ENCODE measurements around the gene NWD2.

The NWD2 gene

GRCh38 chr4:37441231-37442061, 196.9 kb downstream of the NWD2 start:
- DNase-seq, result no peak

DNA sequence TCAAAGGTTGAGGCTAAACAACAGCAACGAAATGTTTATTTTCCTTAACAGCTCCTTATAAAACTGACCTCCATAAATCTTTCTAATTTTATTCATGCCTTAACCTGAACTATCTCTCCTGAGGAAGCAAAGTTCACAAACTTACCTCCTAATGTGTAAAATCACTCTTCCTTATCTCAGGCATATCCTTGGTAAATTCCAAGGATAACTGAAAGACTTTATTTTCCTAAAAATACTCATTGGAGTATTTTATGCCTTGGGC, 197.4 kb downstream of the NWD2 start:
- no peak for DNase-seq

- no peak for DNase-seq
These were observed 198.6 kb downstream of the NWD2 start for GRCh38 chr4:37443137-37443536.

- no peak for DNase-seq
These were observed 200.5 kb downstream of the NWD2 start for GRCh38 chr4:37445023-37445422.

- DNase-seq, result no peak
These were observed 201.5 kb downstream of the NWD2 start for GRCh38 chr4:37446016-37446415.

DNA sequence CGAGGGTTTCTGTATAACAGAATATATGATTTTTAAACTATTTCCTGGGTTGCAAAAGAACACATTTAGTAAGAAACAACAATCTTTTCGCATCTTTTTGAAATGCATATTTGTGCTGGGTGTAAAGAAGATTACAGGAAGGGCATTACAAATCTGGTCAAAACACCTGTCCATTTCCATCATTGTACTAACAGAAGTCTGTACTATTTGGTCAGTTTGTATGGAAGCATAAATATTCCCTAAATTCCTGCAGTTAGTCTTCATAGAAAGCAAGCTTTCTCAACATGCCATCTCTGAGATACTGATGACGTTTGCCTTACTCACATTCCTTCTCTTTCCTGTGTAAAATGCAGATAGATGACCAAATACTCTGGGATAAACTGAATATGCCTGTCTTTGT, 203.3 kb downstream of the NWD2 start:
- no peak for DNase-seq

- no peak for DNase-seq
These were observed 205.8 kb downstream of the NWD2 start for GRCh38 chr4:37450309-37450708.

GRCh38 chr4:37450911-37451310, 206.4 kb downstream of the NWD2 start:
- DNase-seq, result no peak

DNA sequence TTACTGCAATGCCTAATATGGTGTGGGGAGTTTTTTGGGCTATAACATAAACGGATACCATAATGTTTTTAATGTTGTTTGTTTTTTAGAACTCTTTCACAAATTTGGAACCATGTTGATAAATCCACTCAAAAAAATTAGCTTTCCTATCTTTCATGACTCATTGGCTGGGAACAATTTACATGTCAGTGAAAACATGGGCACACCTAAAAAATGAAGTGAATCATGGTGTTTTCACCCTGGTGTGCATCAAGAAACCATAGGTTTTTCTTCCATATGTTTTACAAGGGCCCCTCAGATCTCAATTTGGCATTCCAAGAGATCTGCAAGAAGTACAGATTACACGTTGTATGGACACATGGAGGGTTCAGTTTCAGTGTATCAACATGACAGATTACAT, 207.1 kb downstream of the NWD2 start:
- no peak for DNase-seq

GRCh38 chr4:37452952-37453280, 208.4 kb downstream of the NWD2 start:
- peak; percentile 59 for DNase-seq

DNA sequence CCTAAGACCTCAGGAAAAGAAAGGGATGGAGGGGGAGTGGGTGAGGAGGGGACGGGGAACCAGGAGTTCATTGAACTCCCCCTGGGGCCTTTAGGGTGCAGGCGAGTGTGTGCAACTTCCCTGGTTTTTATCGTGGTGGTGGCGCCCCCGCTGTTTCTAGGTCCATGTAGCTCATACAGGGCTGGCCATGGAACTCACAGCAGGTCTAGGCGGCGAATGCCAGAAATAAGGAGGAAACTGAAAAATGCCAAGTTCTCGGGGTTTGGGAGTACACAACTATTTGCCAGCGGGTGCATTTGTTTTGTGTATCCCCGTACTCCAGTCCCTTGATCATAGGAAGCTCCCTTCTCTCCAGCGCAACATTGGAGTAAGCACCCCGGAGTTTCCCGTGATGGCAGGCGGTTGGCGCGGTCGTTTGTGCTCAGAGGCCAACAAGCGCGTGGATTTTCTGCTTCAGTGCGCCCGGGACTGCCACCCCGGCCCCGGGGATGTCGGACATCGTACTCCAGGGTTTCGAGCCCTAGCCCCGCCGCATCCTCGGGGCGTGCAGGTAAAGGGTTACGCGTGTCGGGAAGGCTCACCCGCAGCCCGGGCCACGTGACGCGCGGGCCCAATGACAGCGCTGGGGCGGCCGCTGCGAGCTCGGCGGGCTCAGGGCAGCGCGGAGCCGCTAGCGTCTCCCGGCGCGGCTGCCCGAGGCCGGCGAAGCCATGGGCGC, 208.9 kb downstream of the NWD2 start:
- peak; percentile 49 for DNase-seq

DNA sequence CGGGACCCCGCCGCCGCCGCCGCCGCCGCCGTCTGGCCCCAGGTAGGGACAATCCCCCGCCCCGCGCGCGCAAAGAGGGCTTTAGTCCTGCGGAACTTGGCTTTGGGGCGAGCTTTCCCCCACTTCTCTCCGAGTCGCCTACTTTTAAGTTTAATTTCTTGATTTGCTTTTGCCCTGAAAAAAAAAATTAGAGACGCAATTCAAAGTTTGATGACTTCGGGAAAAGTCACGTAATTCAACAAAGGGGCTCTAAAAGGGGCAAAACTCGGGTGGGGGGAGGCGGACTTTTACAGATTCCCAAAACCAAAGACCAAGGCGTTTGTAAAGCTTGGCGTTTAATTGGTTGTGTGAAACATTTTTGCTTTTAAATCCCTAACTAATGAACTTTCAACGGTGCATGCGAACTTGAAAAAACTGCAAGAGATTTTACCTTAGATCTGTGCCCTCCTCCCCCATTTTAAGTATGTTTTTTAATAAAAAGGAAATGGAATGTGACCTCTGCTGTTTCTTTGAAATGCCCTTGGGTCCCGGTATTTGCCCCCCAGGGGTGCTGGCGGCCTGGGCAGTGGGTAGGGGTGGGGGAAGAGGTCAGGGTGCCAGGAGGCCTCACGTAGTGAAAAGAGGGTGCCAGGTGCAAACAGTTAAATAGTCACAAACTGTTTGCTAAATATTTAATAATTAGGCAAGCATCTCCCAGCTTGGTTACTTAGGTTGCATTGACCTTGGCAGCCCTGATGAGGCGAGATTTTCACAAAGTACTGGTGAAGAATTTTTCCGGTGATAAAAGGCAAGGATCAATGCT, 209.7 kb downstream of the NWD2 start:
- no peak for DNase-seq

DNA sequence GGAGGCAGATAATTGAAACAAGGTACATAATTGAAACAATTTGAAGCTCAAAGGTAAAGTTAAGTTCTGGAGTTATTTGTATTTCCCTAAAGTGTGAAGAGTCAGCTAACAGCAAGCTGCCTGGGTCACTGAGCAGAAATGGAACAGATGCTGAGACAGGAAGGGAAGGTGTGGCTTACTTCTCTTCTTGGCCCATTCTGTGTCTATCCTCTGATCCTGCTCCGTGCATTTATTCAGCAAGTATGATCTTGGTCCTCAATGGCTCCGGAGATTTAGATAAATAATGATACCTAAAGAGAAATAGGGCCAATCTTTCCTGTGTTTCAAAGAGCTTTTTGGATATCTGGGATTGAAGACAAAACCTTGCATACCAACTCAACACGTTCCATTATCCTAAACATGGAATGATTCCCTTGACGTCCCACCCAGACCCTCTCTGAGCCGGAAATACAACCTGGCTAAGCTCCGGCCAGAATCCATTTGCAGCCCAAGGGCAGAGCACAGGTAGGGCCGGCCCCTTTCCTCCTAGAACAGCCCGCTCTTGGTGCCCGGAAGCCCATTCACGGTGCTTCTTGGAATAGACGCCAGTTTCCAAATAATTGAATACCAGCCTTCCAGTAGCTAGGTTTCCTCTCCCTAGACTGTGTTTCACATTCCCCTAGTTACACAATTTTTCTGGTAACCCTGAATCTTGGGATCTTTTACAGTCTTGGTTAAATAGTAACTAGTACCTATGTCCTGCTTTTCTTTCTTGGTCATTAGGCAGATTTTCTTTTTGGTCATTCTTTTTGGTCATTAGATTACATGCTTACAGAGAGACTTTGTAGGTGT, 211.0 kb downstream of the NWD2 start:
- no peak for DNase-seq

GRCh38 chr4:37461801-37462200, 217.3 kb downstream of the NWD2 start:
- DNase-seq, result no peak

- DNase-seq, result no peak
These were observed 218.7 kb downstream of the NWD2 start for GRCh38 chr4:37463033-37463856.

GRCh38 chr4:37464373-37465128, 220.0 kb downstream of the NWD2 start:
- DNase-seq, result no peak

DNA sequence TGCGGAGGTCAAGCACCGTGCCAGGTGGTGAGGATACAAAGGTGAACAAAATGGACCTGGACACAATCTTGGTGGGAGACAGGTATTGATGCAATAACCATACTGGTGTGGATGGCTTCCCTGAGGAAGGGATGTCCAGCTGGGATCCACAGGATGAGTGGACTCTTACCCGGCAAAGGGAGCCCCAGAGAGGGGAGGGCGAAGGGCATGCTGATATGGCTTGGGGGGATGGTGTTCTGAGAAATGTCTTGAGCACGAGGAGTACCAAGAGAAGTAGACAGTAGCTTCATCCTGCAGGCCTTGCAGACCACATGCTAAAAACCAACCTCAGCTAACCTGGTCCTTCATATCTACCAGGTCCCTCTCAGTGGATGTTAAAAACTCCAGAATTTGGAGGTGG, 220.8 kb downstream of the NWD2 start:
- DNase-seq, result no peak

- DNase-seq, result no peak
These were observed 221.3 kb downstream of the NWD2 start for GRCh38 chr4:37465845-37466244.

DNA sequence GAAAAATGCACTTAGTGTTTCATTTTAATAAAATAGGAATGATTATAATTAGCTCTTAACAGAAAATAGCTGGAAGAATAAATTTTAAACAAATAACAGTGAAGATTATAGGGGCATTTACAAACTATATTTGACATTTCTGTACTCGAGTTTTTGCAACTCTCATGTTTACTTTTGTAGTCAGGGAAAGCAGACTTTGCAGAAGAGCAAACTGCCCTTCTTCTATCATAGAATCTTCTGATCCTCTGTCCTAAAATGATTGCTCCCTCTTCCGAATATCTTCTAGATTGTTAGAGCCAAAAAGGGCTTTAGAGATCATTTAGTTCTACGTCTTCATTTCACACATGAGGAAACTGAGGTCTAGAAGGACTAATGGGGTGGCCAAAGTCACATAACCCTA, 222.7 kb downstream of the NWD2 start:
- no peak for DNase-seq

DNA sequence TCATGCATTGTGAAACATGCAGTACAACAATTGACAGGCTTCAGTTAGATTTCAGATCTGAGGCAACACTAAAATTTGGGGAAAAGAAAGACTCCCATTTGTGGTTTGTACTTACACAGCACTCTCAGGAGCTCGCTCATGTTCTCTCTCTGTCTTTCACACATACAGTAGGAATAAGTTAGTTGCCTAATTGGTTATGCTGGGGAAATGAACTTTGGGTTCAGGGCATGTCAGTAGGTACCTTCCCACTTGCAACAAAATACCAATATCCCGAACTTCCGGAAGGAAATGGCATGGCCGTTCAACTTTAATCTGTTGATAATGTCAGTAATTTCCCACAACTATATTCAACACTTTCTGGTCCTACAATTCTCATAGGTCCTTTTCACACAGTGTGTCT, 223.3 kb downstream of the NWD2 start:
- no peak for DNase-seq

- DNase-seq, result no peak
These were observed 224.7 kb downstream of the NWD2 start for GRCh38 chr4:37469286-37469685.

All from activated CD4-positive, alpha-beta T cell treated with anti-CD3 and anti-CD28 coated beads, Interleukin-2, Interleukin-6, amounts not matched to agents 100 ng/mL and 50 ng/mL, durations not matched to agents 16 hours and 8 hours (primary cell).